Pons (tissue), 1 donor: ENCODE measurements around the gene GOLGA8B.
"Not testable (repeated sequence)": the region's sequence is repeated elsewhere in the genome, so short reads cannot be mapped to it uniquely, and the experiment has no call there.

Experiments
- DNase-seq: peaks from one replicate; pipeline ENCODE4 v3.0.0-alpha.2; 2016; ENCODE audit warnings: low spot score

Gene GOLGA8B

DNA sequence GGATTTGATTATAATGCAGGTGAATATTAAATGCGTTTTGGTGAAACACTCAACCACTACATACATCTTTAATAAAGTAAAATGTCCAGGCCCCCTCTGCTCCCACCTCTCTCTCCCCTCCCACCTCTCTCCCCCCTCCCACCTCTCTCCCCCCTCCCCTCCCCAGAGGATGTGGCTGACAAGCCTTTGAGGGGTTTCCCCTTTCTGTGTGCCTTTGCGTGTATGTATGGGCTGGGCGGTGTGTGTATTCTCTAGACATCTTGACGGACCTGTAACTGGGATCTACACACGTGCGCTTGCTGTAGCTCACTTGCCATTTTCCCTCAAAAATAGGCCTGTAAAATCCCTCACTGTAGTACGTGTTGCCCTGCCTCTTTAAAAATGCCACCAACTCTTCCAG lies 28.3 kb downstream of the GOLGA8B start:
- DNase-seq, result not testable (repeated sequence)

- not testable (repeated sequence) for DNase-seq
Measured at GRCh38 chr15:34554716-34555115, 28.7 kb downstream of the GOLGA8B start.

DNA sequence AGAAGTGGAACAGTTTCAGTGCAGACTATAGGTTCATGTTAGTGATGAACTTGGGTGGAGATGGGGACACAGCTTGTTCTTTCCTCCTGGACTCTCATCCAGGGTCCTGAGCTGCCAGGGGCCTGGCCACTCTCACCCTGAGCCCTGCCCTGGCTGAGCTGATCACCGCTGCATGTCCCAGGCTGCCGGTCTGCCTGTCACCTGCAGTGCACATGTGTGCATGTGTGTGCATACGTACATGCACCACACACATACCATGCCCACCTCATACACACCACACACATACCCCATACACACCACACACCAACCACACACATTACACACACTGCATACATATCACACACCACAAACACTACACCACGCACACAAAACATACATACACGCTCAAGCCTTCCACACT lies 29.3 kb downstream of the GOLGA8B start:
- DNase-seq, result not testable (repeated sequence)

DNA sequence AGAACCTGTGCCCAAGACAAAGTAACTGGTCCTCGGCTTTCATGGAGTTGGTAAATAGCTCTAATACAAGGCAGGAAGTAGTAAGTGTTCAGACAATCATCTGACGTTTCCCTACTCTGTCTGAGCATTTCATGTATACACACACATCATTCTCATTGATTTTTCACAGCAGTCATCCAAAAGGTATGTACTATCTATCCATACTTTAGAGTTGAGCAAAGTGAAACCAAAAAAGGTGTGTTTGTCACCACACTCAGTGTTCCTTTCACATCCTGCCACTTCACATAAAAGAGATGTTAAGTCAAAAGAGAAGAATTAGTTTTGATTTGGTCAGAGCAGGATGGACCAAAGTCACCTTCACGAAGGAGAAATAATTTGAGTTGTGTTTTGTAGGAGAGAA lies 33.3 kb downstream of the GOLGA8B start:
- DNase-seq, result not testable (repeated sequence)

DNA sequence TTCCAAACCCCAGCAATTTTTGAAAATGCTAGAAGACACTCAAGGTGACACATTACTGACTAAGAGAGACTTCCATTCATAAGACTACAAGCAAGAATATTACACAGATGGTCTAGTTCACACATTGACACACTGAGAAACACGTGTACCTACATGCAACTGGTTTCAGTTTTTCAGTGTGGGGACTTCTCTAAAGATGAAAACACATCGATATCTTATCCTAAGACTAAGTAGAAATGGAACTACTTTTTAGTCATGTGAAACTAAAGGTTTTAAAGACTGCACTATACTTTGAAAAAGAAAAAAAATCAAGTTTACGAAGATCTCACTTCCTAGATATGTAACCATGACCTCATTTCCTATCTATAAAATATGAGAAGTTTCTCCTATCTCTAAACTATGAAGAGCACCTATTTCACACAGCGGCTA lies 34.1 kb downstream of the GOLGA8B start:
- DNase-seq, result not testable (repeated sequence)

DNA sequence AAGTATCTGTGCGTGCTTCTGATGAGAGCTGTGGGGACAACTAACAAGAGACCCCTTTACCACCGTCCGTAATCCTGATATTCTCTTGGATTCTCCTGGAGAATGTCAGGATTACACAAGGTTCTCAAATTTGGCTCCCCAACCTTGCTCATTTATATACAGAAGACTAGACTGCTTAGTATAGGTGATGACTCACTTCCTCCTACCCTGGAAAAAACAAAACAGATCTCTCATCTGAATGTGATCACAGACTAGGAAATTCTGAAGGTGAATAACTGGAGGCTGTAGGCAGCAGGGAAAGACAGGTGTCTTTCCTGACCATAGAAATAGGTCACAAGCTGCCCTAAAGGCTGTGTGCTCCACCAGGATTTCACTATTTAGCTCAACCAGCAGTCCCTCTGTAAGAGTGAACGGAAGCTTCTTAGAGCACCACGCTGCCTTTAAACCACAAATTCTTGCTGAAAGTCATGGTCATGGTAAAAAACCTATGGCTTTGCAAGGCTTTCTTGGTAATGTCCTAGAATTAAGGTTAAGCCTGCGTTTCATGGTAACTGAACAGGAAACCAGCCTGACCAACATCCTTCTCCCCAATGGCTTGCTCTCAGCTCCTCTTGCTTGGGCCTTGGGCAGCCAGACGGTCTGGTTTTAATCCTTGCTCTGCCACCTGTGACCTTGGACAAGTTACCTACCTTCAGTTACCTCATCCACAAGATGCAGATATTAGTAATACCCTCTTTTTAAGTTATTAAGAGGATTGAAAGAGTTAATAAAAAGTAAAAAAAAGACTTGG lies 39.4 kb downstream of the GOLGA8B start:
- not testable (repeated sequence) for DNase-seq

- not testable (repeated sequence) for DNase-seq
Measured at GRCh38 chr15:34535857-34536256, 47.6 kb downstream of the GOLGA8B start.
